LNCaP clone FGC (cell line): ENCODE measurements around the gene HEXD.

Experiments used
- DNase-seq: peaks from one replicate; pipeline ENCODE4 v3.0.0-alpha.2; 2011; ENCODE audit warnings: low read depth
- H3K4me3 ChIP-seq: 2 replicates; pipeline ENCODE4 v1.5.1; 2011; ENCODE audit warnings: mild to moderate bottlenecking, low read depth, low read length, control low read depth
- TF ChIP-seq, protein P1 (sequence below): IDR thresholded peaks from 2 replicates; pipeline ENCODE4 v1.5.1; 2012; ENCODE audit warnings: mild to moderate bottlenecking; ENCODE audit not compliant: control insufficient read depth, insufficient read depth; ENCODE audit errors: extremely low read depth

The HEXD gene

DNA sequence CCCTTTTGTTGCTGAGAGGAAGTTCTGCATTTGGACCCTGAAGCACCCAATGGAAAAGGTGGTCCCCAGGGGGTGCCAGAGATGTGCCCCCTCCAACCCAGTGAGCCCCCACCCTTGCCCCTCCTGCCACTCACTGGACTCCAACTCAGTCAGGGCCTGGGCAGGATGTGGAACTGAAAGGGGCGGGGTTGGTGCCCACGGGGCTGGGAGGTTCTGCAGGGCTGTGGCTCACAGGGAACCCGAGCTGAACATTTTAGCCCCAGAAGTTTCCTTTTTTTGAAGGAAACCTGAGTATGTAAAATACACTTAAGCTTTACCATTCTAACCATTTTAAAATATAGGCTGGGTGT, 16.0 kb downstream of the HEXD start:
- no peak for DNase-seq
- TF ChIP-seq, protein P1, sequence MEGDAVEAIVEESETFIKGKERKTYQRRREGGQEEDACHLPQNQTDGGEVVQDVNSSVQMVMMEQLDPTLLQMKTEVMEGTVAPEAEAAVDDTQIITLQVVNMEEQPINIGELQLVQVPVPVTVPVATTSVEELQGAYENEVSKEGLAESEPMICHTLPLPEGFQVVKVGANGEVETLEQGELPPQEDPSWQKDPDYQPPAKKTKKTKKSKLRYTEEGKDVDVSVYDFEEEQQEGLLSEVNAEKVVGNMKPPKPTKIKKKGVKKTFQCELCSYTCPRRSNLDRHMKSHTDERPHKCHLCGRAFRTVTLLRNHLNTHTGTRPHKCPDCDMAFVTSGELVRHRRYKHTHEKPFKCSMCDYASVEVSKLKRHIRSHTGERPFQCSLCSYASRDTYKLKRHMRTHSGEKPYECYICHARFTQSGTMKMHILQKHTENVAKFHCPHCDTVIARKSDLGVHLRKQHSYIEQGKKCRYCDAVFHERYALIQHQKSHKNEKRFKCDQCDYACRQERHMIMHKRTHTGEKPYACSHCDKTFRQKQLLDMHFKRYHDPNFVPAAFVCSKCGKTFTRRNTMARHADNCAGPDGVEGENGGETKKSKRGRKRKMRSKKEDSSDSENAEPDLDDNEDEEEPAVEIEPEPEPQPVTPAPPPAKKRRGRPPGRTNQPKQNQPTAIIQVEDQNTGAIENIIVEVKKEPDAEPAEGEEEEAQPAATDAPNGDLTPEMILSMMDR: no peak
- no peak overlapping the region for H3K4me3 ChIP-seq

DNA sequence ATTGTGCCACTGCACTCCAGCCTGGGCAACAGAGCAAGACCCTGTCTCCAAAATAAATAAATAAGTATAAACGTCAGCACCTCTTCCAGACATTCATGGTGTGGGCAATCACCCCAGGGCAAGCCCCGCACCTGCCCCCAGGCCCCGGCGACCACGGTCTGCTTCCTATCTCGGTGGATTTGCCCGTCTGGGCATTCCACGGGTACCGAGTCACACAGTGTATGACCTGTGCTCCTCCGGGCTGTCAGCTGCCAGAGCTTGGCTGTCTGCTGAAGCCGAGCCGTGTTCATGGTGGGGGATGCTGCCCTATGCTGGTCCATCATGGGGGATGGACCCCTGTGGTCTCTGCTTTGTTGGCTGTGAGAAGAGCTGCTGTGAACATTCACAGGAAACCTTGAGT, 17.0 kb downstream of the HEXD start:
- H3K4me3 ChIP-seq: no peak overlapping the region
- DNase-seq: no peak
- TF ChIP-seq, protein P1: no peak

DNA sequence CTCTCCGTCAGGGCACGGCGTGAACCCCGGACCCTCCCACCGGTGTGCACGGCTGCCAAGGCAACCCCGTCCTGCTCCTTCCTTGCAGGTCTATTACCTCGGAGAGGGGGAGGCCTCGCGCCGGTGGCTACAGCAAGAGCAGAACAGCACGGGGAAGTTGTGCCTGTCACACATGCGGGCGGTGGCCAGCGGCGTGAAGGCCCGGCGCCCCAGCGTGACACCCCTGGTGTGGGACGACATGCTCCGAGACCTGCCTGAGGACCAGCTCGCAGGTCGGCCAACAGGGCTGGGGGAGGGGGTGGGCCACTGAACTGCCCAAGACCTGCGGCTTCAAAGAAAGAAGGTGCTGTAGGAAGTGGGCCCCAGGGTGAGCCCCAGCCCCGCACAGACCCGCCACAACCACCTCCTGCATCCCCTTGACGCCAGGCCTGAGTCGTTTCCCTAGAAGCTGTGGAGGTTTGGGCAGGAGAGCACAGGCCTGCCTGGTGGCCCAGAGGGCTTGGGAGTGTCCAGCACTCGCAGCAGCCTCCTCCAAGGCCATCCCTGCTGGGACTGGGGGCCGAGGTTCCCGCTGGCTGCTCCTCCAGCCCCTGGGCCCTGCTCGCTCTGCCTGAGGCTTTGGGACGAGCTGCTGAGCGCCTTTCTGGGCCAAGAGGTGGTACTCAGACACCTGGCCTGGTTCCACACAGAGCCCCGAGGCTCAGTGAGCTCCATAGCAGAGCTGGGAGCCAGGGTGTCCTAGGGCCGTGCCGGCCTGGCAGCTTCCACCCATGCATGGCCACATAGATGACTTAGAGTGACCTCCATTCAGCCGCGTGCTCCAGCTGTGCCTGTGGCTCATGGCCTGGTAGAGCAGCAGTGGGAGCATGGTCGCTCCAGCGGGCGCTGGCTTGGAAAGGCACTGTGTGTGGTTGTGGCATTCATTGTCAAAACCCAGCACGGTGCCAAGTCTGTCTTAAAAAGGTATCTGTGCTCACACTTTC, 17.7 kb downstream of the HEXD start:
- no peak overlapping the region for H3K4me3 ChIP-seq
- no peak for DNase-seq
- TF ChIP-seq, protein P1: no peak

DNA sequence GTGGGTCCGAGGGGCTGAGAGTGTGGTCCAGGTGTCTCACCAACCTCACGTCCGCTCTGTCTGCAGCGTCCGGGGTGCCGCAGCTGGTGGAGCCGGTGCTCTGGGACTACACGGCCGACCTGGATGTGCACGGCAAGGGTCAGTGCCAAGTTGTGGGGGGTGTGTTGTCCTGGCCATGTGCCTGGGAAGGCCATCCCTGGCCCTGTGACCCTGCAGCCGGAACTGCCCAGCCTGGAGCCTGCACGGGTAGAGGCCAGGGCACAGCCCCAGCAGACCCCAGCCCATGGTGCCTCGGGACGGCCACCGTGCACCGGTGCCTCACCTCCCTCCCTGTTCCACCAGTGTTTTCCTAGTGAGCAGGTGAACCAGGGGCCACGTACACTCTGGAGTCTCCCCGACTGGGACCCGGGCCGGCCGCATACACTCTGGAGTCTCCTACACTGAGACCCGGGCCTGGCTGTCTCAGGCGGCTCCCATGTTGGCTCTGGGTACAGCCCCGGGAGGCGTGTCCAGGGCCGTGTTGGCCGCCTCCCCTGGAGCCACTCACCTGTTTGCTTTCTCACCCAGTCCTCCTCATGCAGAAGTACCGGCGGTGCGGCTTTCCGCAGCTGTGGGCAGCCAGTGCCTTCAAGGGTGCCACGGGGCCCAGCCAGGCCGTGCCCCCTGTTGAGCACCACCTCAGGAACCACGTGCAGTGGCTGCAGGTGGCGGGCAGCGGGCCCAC, 18.6 kb downstream of the HEXD start:
- peak; percentile 37 for DNase-seq
- H3K4me3 ChIP-seq: no peak overlapping the region
- TF ChIP-seq, protein P1: no peak

DNA sequence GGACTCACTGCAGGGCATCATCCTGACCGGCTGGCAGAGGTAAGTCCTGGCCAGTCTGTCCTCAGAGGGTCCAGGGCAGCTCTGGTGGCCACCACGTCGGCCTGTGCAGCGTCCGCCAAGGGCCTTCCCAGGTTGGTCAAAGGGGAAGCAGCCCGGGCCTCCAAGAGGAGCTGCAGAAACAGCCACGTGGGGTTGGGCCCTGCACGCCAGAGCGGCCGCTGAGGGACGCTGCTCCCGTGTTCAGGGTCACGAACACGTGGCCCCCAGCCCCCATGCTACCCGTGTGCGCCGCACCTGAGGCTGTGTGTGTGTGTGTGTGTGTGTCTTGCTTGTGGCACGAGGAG, 19.1 kb downstream of the HEXD start:
- TF ChIP-seq, protein P1: no peak
- DNase-seq: no peak
- H3K4me3 ChIP-seq: no peak overlapping the region

DNA sequence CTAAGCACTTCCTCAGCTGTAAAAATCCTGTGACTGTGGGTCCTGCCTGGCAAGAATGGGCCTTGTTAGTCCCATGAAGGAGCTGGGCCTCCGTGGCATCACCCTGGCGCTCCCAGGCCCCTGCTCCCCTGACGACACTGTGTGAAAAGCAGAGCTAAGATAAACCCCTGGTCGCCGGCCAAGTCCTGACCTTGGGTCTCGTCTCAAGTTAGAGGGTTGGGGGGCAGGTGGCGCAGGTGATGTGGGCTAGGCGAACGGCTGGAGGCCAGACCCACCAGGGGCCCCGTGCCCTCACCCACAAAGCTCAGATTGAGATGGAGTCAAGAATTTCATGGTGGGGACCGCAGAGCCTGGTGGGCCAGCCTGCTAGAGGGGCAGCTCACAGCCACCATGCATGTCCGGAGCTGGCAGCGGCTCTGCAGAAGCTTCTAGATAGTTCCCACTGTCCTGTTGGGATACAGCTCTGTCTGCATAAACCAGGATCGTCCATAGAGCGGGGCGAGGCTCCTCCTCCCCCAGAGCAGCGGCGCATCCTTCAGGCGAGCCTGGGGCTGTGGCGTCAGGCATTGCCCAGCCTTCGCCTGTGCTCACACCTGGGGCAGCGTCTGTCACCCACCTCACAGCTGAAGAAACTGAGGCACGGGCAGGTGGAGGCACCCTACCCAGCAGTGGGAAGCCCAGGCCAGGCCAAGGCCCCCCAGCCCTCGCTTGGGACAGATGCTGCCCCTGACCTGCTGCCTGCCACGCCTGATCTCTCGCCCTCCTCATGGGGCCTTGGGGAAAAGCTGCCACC, 20.4 kb downstream of the HEXD start:
- H3K4me3 ChIP-seq: no peak overlapping the region
- TF ChIP-seq, protein P1: no peak
- no peak for DNase-seq
